ENCODE results near the gene TMEM156.

TMEM156 gene

GRCh38 chr4:39039108-39039507, 6.9 kb upstream of the TMEM156 start:
- Histone ChIP-seq H3K4me3 (ENCODE audit: insufficient read depth in 1 of 2, low read depth in 1 of 2, low read length in 2 of 2) (no peak overlapping the region), H3K9ac (ENCODE audit: low read length) (no peak overlapping the region), H2BK12ac (ENCODE audit: low read length in 2 of 2) (peak overlapping the region in 1 of 2 experiments; percentile 75), H3K79me1 (replicated peaks; ENCODE audit: low read length, poor library complexity, severe bottlenecking) (peaks cover 1% of the 10 kb centered on the region), H3K27ac (ENCODE audit: low read length, poor library complexity, severe bottlenecking) (no peak overlapping the region), H3K14ac (ENCODE audit: low read length in 2 of 2) (no peak overlapping the region), H2AK5ac (ENCODE audit: low read length, severe bottlenecking) (no peak overlapping the region), H3K27me3 (ENCODE audit: control insufficient read depth in 1 of 2, insufficient read depth in 1 of 2, low read length in 2 of 2) (no peaks in the 10 kb centered on the region), H3K4me2 (ENCODE audit: low read length, poor library complexity, severe bottlenecking) (no peak overlapping the region), H4K8ac (ENCODE audit: low read length) (no peak overlapping the region), H2AFZ (ENCODE audit: low read depth, low read length) (no peak overlapping the region), H2BK5ac (ENCODE audit: low read depth, low read length, poor library complexity, severe bottlenecking) (no peak overlapping the region), H4K91ac (ENCODE audit: low read length) (no peak overlapping the region), H3K23ac (ENCODE audit: low read length in 2 of 2) (no peak overlapping the region), H3K4me1 (ENCODE audit: control insufficient read depth, insufficient read depth, low read depth, low read length) (peaks cover 12% of the 10 kb centered on the region), H2BK15ac (ENCODE audit: low read depth, poor library complexity, severe bottlenecking) (no peak overlapping the region), H3K18ac (ENCODE audit: low read depth in 1 of 2, low read length in 2 of 2) (no peak overlapping the region), H2BK120ac (ENCODE audit: low read depth, low read length) (no peak overlapping the region), H3K9me3 (ENCODE audit: control insufficient read depth, low read length) (no peaks in the 10 kb centered on the region), H3K4ac (ENCODE audit: low read depth in 1 of 2, low read length in 2 of 2) (no peak overlapping the region), H3K36me3 (ENCODE audit: control insufficient read depth in 1 of 2, insufficient read depth in 2 of 2, low read depth in 1 of 2, low read length in 2 of 2) (no peaks in the 10 kb centered on the region)
- WGBS = 99% methylated on average over 3 of the region's 3 CpGs
- DNase-seq = no peak

GRCh38 chr4:39037941-39038340, 5.7 kb upstream of the TMEM156 start:
- H3K9me3 ChIP-seq (ENCODE audit: control insufficient read depth, low read length) = no peaks in the 10 kb centered on the region
- peak overlapping the region; percentile 90 for H3K27ac ChIP-seq (ENCODE audit: low read length, poor library complexity, severe bottlenecking)
- H3K4me3 ChIP-seq (ENCODE audit: insufficient read depth in 1 of 2, low read depth in 1 of 2, low read length in 2 of 2) = no peak overlapping the region
- H3K4me2 ChIP-seq (ENCODE audit: low read length, poor library complexity, severe bottlenecking) = no peak overlapping the region
- H2AFZ ChIP-seq (ENCODE audit: low read depth, low read length) = no peak overlapping the region
- no peak overlapping the region for H2BK12ac ChIP-seq (ENCODE audit: low read length in 2 of 2)
- H2AK5ac ChIP-seq (ENCODE audit: low read length, severe bottlenecking) = no peak overlapping the region
- WGBS = 67% methylated on average over 2 of the region's 3 CpGs
- DNase-seq = peak; percentile 45
- H3K9ac ChIP-seq (ENCODE audit: low read length) = no peak overlapping the region
- H4K8ac ChIP-seq (ENCODE audit: low read length) = no peak overlapping the region
- H3K14ac ChIP-seq (ENCODE audit: low read length in 2 of 2) = no peak overlapping the region
- no peak overlapping the region for H4K91ac ChIP-seq (ENCODE audit: low read length)
- H3K4me1 ChIP-seq (ENCODE audit: control insufficient read depth, insufficient read depth, low read depth, low read length) = peaks cover 11% of the 10 kb centered on the region
- H3K23ac ChIP-seq (ENCODE audit: low read length in 2 of 2) = no peak overlapping the region
- no peaks in the 10 kb centered on the region for H3K27me3 ChIP-seq (ENCODE audit: control insufficient read depth in 1 of 2, insufficient read depth in 1 of 2, low read length in 2 of 2)
- no peak overlapping the region for H2BK5ac ChIP-seq (ENCODE audit: low read depth, low read length, poor library complexity, severe bottlenecking)
- H3K36me3 ChIP-seq (ENCODE audit: control insufficient read depth in 1 of 2, insufficient read depth in 2 of 2, low read depth in 1 of 2, low read length in 2 of 2) = no peaks in the 10 kb centered on the region
- no peak overlapping the region for H2BK15ac ChIP-seq (ENCODE audit: low read depth, poor library complexity, severe bottlenecking)
- H3K79me1 ChIP-seq (replicated peaks; ENCODE audit: low read length, poor library complexity, severe bottlenecking) = peaks cover 1% of the 10 kb centered on the region
- H3K18ac ChIP-seq (ENCODE audit: low read depth in 1 of 2, low read length in 2 of 2) = no peak overlapping the region
- no peak overlapping the region for H2BK120ac ChIP-seq (ENCODE audit: low read depth, low read length)
- H3K4ac ChIP-seq (ENCODE audit: low read depth in 1 of 2, low read length in 2 of 2) = no peak overlapping the region

GRCh38 chr4:39037491-39037825, 5.2 kb upstream of the TMEM156 start:
- no peaks in the 10 kb centered on the region for H3K36me3 ChIP-seq (ENCODE audit: control insufficient read depth in 1 of 2, insufficient read depth in 2 of 2, low read depth in 1 of 2, low read length in 2 of 2)

GRCh38 chr4:39036172-39036571, 4.0 kb upstream of the TMEM156 start:
- H3K9me3 ChIP-seq (ENCODE audit: control insufficient read depth, low read length) = no peaks in the 10 kb centered on the region
- H3K4me1 ChIP-seq (ENCODE audit: control insufficient read depth, insufficient read depth, low read depth, low read length) = peaks cover 9% of the 10 kb centered on the region
- H3K18ac ChIP-seq (ENCODE audit: low read depth in 1 of 2, low read length in 2 of 2) = no peak overlapping the region
- H3K4me3 ChIP-seq (ENCODE audit: insufficient read depth in 1 of 2, low read depth in 1 of 2, low read length in 2 of 2) = no peak overlapping the region
- WGBS = 49% methylated on average over 7 of the region's 7 CpGs
- H3K14ac ChIP-seq (ENCODE audit: low read length in 2 of 2) = no peak overlapping the region
- no peak overlapping the region for H2BK15ac ChIP-seq (ENCODE audit: low read depth, poor library complexity, severe bottlenecking)
- H2AK5ac ChIP-seq (ENCODE audit: low read length, severe bottlenecking) = no peak overlapping the region
- no peaks in the 10 kb centered on the region for H3K27me3 ChIP-seq (ENCODE audit: control insufficient read depth in 1 of 2, insufficient read depth in 1 of 2, low read length in 2 of 2)
- no peak overlapping the region for H4K91ac ChIP-seq (ENCODE audit: low read length)
- no peak overlapping the region for H2AFZ ChIP-seq (ENCODE audit: low read depth, low read length)
- H3K9ac ChIP-seq (ENCODE audit: low read length) = no peak overlapping the region
- no peak overlapping the region for H2BK12ac ChIP-seq (ENCODE audit: low read length in 2 of 2)
- H2BK120ac ChIP-seq (ENCODE audit: low read depth, low read length) = peak overlapping the region; percentile 22
- no peak overlapping the region for H3K4ac ChIP-seq (ENCODE audit: low read depth in 1 of 2, low read length in 2 of 2)
- H3K27ac ChIP-seq (ENCODE audit: low read length, poor library complexity, severe bottlenecking) = peak overlapping the region; percentile 91
- no peaks in the 10 kb centered on the region for H3K36me3 ChIP-seq (ENCODE audit: control insufficient read depth in 1 of 2, insufficient read depth in 2 of 2, low read depth in 1 of 2, low read length in 2 of 2)
- peaks cover 1% of the 10 kb centered on the region for H3K79me1 ChIP-seq (replicated peaks; ENCODE audit: low read length, poor library complexity, severe bottlenecking)
- H3K23ac ChIP-seq (ENCODE audit: low read length in 2 of 2) = no peak overlapping the region
- DNase-seq = peak; percentile 88
- no peak overlapping the region for H2BK5ac ChIP-seq (ENCODE audit: low read depth, low read length, poor library complexity, severe bottlenecking)
- no peak overlapping the region for H4K8ac ChIP-seq (ENCODE audit: low read length)
- H3K4me2 ChIP-seq (ENCODE audit: low read length, poor library complexity, severe bottlenecking) = no peak overlapping the region

More at GRCh38 chr4:39037491-39037825, 5.2 kb upstream of the TMEM156 start:
- Histone ChIP-seq H3K9ac (ENCODE audit: low read length) (no peak overlapping the region), H3K18ac (ENCODE audit: low read depth in 1 of 2, low read length in 2 of 2) (peak overlapping the region; percentile 64 to 93), H3K23ac (ENCODE audit: low read length in 2 of 2) (no peak overlapping the region), H2AFZ (ENCODE audit: low read depth, low read length) (no peak overlapping the region), H3K14ac (ENCODE audit: low read length in 2 of 2) (peak overlapping the region in 1 of 2 experiments; percentile 77), H3K9me3 (ENCODE audit: control insufficient read depth, low read length) (no peaks in the 10 kb centered on the region), H3K27me3 (ENCODE audit: control insufficient read depth in 1 of 2, insufficient read depth in 1 of 2, low read length in 2 of 2) (no peaks in the 10 kb centered on the region), H3K4me3 (ENCODE audit: insufficient read depth in 1 of 2, low read depth in 1 of 2, low read length in 2 of 2) (no peak overlapping the region), H3K4me2 (ENCODE audit: low read length, poor library complexity, severe bottlenecking) (peak overlapping the region; percentile 37), H2BK5ac (ENCODE audit: low read depth, low read length, poor library complexity, severe bottlenecking) (no peak overlapping the region), H2BK12ac (ENCODE audit: low read length in 2 of 2) (peak overlapping the region; percentile 94 to 96), H3K4ac (ENCODE audit: low read depth in 1 of 2, low read length in 2 of 2) (peak overlapping the region; percentile 73 to 78), H3K27ac (ENCODE audit: low read length, poor library complexity, severe bottlenecking) (peak overlapping the region; percentile 90), H2BK15ac (ENCODE audit: low read depth, poor library complexity, severe bottlenecking) (no peak overlapping the region), H2BK120ac (ENCODE audit: low read depth, low read length) (no peak overlapping the region), H3K4me1 (ENCODE audit: control insufficient read depth, insufficient read depth, low read depth, low read length) (peaks cover 9% of the 10 kb centered on the region), H4K8ac (ENCODE audit: low read length) (peak overlapping the region; percentile 91), H2AK5ac (ENCODE audit: low read length, severe bottlenecking) (no peak overlapping the region), H3K79me1 (replicated peaks; ENCODE audit: low read length, poor library complexity, severe bottlenecking) (peaks cover 1% of the 10 kb centered on the region), H4K91ac (ENCODE audit: low read length) (peak overlapping the region; percentile 89)
- DNase-seq = peak; percentile 84
- 15% methylated on average over 3 of the region's 4 CpGs for WGBS
